WTC11 (cell line): ENCODE measurements around the gene ZNF414. TPM values are rescaled to one million over a fixed set of nuclear protein-coding genes. Genes with fewer than 3 reads are reported as not detected.

Source experiments
- ATAC-seq: fragments of 200-7000 bp; cut with Tn5 transposase; 2 replicates; pipeline ENCODE4 v1.10.0; 2021; ENCODE audit warnings: mild to moderate bottlenecking, moderate library complexity
- CTCF ChIA-PET: fragments of 300-600 bp; sonication (Branson Sonifier 250); formaldehyde crosslinking; loops from one replicate; lab custom pipeline; 2021; ENCODE audit warnings: antibody characterized with exemption; lab: Charles Lee
- POLR2A ChIA-PET: fragments of 350-600 bp; sonication (Branson Sonifier 250); formaldehyde crosslinking; loops from one replicate; lab custom pipeline; 2021; ENCODE audit warnings: antibody characterized with exemption; lab: Charles Lee
- DNase-seq: peaks from one replicate; pipeline ENCODE4 v3.0.0; 2021; ENCODE audit warnings: low spot score
- H3K27ac Mint-ChIP-seq: 2 replicates; pipeline ENCODE4 v1.8.0; 2021; ENCODE audit warnings: mixed read lengths
- H3K27me3 Mint-ChIP-seq: 2 replicates; pipeline ENCODE4 v1.8.0; 2021; ENCODE audit warnings: low read depth, mild to moderate bottlenecking, moderate library complexity, mixed read lengths
- H3K36me3 Mint-ChIP-seq: 2 replicates; pipeline ENCODE4 v1.8.0; 2021; ENCODE audit warnings: mixed read lengths
- H3K4me1 Mint-ChIP-seq: 2 replicates; pipeline ENCODE4 v1.8.0; 2022; ENCODE audit warnings: mixed read lengths
- H3K4me3 Mint-ChIP-seq: 2 replicates; pipeline ENCODE4 v1.8.0; 2021; ENCODE audit warnings: mild to moderate bottlenecking, moderate library complexity, mixed read lengths
- H3K9me3 Mint-ChIP-seq: 2 replicates; pipeline ENCODE4 v1.8.0; 2021; ENCODE audit warnings: mixed read lengths
- PRRX2 ChIP-seq: fragments of 250-450 bp; sonication (Bioruptor Pico); IDR thresholded peaks from 2 replicates; pipeline ENCODE4 v1.8.0; 2021; ENCODE audit warnings: mild to moderate bottlenecking
- SMAD4 ChIP-seq: sonication (generic); formaldehyde crosslinking; IDR thresholded peaks from 2 replicates; pipeline ENCODE4 v1.8.0; 2022; ENCODE audit warnings: mild to moderate bottlenecking, missing genetic modification reagents
- SP1 ChIP-seq: sonication (generic); formaldehyde crosslinking; conservative IDR thresholded peaks from 2 replicates; pipeline ENCODE4 v1.8.1; 2022; ENCODE audit warnings: missing genetic modification reagents
- TEAD1 ChIP-seq: sonication (generic); formaldehyde crosslinking; IDR thresholded peaks from 2 replicates; pipeline ENCODE4 v1.8.0; 2022; ENCODE audit warnings: mild to moderate bottlenecking, missing genetic modification reagents
- TP53 ChIP-seq: sonication (generic); formaldehyde crosslinking; IDR thresholded peaks from 2 replicates; pipeline ENCODE4 v1.8.1; 2023; ENCODE audit warnings: mild to moderate bottlenecking, missing genetic modification reagents
- ZNF396 ChIP-seq: fragments of 250-450 bp; sonication (Bioruptor Pico); IDR thresholded peaks from 2 replicates; pipeline ENCODE4 v1.8.0; 2021; ENCODE audit warnings: mild to moderate bottlenecking, moderate library complexity, borderline replicate concordance
- total RNA-seq: library from RNA; stranded (reverse); gene quantifications from 3 replicates; pipeline ENCODE4 v1.2.3, GENCODE V29; 2021
- TF ChIP-seq, protein P1 (sequence below): sonication (generic); formaldehyde crosslinking; conservative IDR thresholded peaks from 2 replicates; pipeline ENCODE4 v1.8.1; 2022; ENCODE audit warnings: mild to moderate bottlenecking, missing genetic modification reagents
- TF ChIP-seq, protein P2 (sequence below): sonication (generic); formaldehyde crosslinking; IDR thresholded peaks from 2 replicates; pipeline ENCODE4 v1.8.1; 2022; ENCODE audit warnings: low read depth, mild to moderate bottlenecking, moderate library complexity, missing genetic modification reagents, borderline replicate concordance
- TF ChIP-seq, protein P3 (sequence below): fragments of 250-450 bp; sonication (Bioruptor Pico); conservative IDR thresholded peaks from 2 replicates; pipeline ENCODE4 v1.9.0; 2021; ENCODE audit warnings: mild to moderate bottlenecking
- TF ChIP-seq, protein P4 (sequence below): fragments of 250-450 bp; sonication (Bioruptor Pico); IDR thresholded peaks from 2 replicates; pipeline ENCODE4 v1.9.0; 2021; ENCODE audit warnings: moderate library complexity, mild to moderate bottlenecking, inconsistent platforms, borderline replicate concordance
- TF ChIP-seq, protein P5 (sequence below): sonication (generic); formaldehyde crosslinking; IDR thresholded peaks from 2 replicates; pipeline ENCODE4 v1.8.1; 2022; ENCODE audit warnings: missing genetic modification reagents, borderline replicate concordance
- TF ChIP-seq, protein P6 (sequence below): sonication (generic); formaldehyde crosslinking; conservative IDR thresholded peaks from 2 replicates; pipeline ENCODE4 v1.8.1; 2023; ENCODE audit warnings: mild to moderate bottlenecking, low read depth, missing genetic modification reagents, moderate library complexity

Gene ZNF414
- total RNA-seq, 1 experiment from 2014 or later: 38.2 TPM

DNA sequence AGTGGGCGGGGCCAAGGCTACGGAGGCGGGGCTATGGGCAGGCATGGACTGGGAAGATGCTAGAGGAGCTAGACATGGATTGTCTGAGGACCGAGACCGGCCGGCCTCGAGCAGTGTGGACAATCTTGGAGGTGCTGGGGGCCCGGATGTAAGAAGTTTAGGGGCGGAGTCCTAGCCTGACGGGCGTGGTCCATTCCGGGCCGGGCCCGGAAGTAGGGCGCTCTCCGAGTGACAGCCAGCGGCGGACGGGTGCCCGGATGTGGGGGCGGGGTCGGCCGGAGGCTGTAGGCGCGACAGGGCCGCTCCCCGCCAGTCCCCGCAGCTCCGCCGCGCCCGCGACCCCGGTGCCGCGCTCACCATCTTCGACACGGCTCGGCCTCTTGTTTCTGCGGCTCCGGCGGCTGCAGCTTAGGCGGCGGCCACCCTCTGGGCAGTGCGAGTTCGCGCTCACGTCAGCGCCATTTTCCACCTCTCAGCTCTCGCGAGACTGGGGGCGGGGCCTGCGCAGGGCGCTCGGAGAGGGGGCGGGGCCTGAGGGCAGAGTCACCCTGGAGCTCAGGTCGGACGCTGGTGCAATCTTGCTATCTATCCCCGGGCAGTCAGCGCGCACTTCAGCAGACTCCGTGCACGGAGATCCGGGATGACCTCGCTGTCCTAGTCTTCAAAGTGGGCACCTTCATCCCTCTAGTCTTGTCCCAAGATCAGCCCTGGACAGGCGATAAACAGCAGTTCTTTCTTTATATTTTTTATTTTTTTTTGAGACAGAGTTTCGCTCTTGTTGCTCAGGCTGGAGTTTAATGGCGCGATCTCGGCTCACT is at the start of gene ZNF414 (continued):
- TF ChIP-seq TEAD1 (CRISPR knock-in tag): no peak; the same call in 1 of the 2 replicates
- TF ChIP-seq, protein P1, sequence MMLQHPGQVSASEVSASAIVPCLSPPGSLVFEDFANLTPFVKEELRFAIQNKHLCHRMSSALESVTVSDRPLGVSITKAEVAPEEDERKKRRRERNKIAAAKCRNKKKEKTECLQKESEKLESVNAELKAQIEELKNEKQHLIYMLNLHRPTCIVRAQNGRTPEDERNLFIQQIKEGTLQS (CRISPR knock-in tag): no peak
- no peak for TF ChIP-seq TP53 (CRISPR knock-in tag)
- TF ChIP-seq, protein P2, sequence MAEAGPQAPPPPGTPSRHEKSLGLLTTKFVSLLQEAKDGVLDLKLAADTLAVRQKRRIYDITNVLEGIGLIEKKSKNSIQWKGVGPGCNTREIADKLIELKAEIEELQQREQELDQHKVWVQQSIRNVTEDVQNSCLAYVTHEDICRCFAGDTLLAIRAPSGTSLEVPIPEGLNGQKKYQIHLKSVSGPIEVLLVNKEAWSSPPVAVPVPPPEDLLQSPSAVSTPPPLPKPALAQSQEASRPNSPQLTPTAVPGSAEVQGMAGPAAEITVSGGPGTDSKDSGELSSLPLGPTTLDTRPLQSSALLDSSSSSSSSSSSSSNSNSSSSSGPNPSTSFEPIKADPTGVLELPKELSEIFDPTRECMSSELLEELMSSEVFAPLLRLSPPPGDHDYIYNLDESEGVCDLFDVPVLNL (CRISPR knock-in tag): no peak
- TF ChIP-seq, protein P3, sequence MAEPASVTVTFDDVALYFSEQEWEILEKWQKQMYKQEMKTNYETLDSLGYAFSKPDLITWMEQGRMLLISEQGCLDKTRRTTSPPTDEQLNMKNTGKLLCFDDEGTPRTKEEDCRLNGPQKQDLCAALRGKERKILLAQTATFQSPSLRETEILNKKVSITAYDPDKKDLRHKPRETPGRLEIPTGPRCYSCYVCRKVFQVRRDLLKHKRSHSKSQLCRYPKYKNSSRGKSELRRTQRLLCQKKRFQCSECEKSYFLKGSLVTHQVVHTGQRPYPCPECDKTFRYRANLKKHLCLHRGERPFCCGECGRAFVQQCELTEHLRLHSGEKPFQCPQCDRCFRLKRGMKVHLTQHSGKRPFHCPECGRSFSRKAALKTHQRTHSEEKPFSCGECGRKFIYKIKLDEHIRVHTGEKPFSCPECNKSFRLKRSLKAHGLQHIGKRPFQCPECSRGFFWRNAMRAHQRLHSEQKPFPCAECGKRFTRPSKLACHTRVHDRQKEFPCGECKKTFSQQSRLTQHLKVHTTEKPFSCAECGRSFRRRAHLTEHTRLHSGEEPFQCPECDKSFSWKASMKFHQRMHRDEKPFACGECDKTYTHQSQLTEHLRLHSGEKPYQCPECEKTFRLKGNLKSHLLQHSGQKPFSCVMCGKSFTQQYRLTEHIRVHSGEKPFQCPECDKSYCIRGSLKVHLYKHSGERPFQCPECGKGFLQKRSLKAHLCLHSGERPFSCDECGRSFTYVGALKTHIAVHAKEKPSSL: no peak
- TF ChIP-seq PRRX2 (CRISPR knock-in tag): no peak
- TF ChIP-seq, protein P4, sequence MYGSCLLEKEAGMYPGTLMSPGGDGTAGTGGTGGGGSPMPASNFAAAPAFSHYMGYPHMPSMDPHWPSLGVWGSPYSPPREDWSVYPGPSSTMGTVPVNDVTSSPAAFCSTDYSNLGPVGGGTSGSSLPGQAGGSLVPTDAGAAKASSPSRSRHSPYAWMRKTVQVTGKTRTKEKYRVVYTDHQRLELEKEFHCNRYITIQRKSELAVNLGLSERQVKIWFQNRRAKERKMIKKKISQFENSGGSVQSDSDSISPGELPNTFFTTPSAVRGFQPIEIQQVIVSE: no peak
- TF ChIP-seq, protein P5, sequence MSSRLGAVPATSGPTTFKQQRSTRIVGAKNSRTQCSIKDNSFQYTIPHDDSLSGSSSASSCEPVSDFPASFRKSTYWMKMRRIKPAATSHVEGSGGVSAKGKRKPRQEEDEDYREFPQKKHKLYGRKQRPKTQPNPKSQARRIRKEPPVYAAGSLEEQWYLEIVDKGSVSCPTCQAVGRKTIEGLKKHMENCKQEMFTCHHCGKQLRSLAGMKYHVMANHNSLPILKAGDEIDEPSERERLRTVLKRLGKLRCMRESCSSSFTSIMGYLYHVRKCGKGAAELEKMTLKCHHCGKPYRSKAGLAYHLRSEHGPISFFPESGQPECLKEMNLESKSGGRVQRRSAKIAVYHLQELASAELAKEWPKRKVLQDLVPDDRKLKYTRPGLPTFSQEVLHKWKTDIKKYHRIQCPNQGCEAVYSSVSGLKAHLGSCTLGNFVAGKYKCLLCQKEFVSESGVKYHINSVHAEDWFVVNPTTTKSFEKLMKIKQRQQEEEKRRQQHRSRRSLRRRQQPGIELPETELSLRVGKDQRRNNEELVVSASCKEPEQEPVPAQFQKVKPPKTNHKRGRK (CRISPR knock-in tag): no peak
- no peak for TF ChIP-seq ZNF396 (CRISPR knock-in tag)
- TF ChIP-seq, protein P6, sequence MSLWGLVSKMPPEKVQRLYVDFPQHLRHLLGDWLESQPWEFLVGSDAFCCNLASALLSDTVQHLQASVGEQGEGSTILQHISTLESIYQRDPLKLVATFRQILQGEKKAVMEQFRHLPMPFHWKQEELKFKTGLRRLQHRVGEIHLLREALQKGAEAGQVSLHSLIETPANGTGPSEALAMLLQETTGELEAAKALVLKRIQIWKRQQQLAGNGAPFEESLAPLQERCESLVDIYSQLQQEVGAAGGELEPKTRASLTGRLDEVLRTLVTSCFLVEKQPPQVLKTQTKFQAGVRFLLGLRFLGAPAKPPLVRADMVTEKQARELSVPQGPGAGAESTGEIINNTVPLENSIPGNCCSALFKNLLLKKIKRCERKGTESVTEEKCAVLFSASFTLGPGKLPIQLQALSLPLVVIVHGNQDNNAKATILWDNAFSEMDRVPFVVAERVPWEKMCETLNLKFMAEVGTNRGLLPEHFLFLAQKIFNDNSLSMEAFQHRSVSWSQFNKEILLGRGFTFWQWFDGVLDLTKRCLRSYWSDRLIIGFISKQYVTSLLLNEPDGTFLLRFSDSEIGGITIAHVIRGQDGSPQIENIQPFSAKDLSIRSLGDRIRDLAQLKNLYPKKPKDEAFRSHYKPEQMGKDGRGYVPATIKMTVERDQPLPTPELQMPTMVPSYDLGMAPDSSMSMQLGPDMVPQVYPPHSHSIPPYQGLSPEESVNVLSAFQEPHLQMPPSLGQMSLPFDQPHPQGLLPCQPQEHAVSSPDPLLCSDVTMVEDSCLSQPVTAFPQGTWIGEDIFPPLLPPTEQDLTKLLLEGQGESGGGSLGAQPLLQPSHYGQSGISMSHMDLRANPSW (CRISPR knock-in tag): no peak
- TF ChIP-seq SMAD4: no peak
- TF ChIP-seq, all 79 proteins: peak for 15

DNA sequence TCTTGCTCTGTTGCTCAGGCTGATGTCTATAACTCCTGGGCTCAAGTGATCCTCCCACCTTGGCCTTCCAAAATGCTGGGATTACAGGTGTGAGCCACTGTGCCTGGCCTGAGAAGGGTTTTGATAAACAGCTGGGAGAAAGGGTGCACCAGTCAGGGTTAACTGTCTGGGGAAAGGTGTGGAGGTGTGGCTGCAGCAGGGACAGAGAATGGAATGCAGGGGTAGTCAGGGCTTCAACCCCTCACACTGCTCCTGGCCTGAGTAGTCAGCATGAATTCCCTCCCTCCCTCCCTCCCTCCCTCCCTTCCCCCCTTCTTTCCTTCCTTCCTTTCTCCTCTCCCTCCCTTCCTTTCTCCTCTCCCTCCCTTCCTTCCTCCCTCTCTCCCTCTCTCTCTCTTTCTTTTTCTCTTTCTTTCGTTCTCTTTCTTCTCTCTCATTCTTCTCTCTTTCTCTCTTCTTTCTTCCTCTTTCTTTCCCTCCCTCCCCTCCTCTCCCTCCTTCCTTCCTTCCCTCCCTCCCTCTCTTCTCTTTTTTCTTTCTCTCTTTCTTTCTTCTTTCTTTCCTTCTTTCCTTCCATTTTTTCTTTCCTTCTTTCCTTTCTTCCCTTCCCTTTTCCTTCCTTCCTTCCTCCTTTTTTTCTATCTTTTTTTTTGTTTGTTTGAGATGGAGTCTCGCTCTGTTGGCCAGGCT is 47.3 kb upstream of the ZNF414 start:
- ATAC-seq: peak; percentile 91
- Mint-ChIP-seq H3K36me3 (no peaks in the 10 kb centered on the region), H3K27me3 (no peaks in the 10 kb centered on the region; the same call in 1 of the 2 replicates), H3K9me3 (no peaks in the 10 kb centered on the region), H3K4me3 (no peak overlapping the region), H3K27ac (peak overlapping the region; percentile 57; the same call in 1 of the 2 replicates), H3K4me1 (no peaks in the 10 kb centered on the region)
- ChIA-PET CTCF (interaction anchor here (0.6 to 1.4 kb wide), 4 partner anchors 17 to 36 kb away, joined by 4 to 5 read pairs (median 4); partner anchors contain the start of gene MYO1F), POLR2A (no interaction called here)
- TF ChIP-seq, protein P5 (CRISPR knock-in tag): peak; percentile 80; the same call in 1 of the 2 replicates
- no peak for TF ChIP-seq SP1 (CRISPR knock-in tag)
- no peak for DNase-seq
